NCI-H128 (cell line): ENCODE results near the gene ZNRF2.

Experiments used
- DNase-seq: peaks from one replicate; lab custom pipeline; 2025; ENCODE audit not compliant: unreplicated experiment; lab: John Stamatoyannopoulos, UW

Gene ZNRF2

GRCh38 chr7:30321089-30321881 lies 36.9 kb downstream of the ZNRF2 start:
- DNase-seq = no peak

- no peak for DNase-seq
Observed at GRCh38 chr7:30321882-30322192, 37.4 kb downstream of the ZNRF2 start.

GRCh38 chr7:30322271-30323005 lies 38.0 kb downstream of the ZNRF2 start:
- no peak for DNase-seq

- no peak for DNase-seq
Observed at GRCh38 chr7:30323006-30323355, 38.6 kb downstream of the ZNRF2 start.

- DNase-seq = no peak
Observed at GRCh38 chr7:30327813-30328212, 43.4 kb downstream of the ZNRF2 start.

- DNase-seq = no peak
Observed at GRCh38 chr7:30328381-30328780, 44.0 kb downstream of the ZNRF2 start.

- no peak for DNase-seq
Observed at GRCh38 chr7:30329716-30330115, 45.3 kb downstream of the ZNRF2 start.

- DNase-seq = no peak
Observed at GRCh38 chr7:30330134-30331111, 46.0 kb downstream of the ZNRF2 start.

- DNase-seq = no peak
Observed at GRCh38 chr7:30331338-30331737, 46.9 kb downstream of the ZNRF2 start.

GRCh38 chr7:30332549-30332948 lies 48.2 kb downstream of the ZNRF2 start:
- no peak for DNase-seq

GRCh38 chr7:30335763-30336487 lies 51.5 kb downstream of the ZNRF2 start:
- no peak for DNase-seq

- DNase-seq = no peak
Observed at GRCh38 chr7:30344513-30344912, 60.1 kb downstream of the ZNRF2 start.

- DNase-seq = no peak
Observed at GRCh38 chr7:30347226-30348082, 63.1 kb downstream of the ZNRF2 start.

- no peak for DNase-seq
Observed at GRCh38 chr7:30348083-30348560, 63.7 kb downstream of the ZNRF2 start.

GRCh38 chr7:30349170-30349569 lies 64.8 kb downstream of the ZNRF2 start:
- no peak for DNase-seq

- no peak for DNase-seq
Observed at GRCh38 chr7:30349816-30350215, 65.4 kb downstream of the ZNRF2 start.

- DNase-seq = no peak
Observed at GRCh38 chr7:30351286-30351685, 66.9 kb downstream of the ZNRF2 start.

- DNase-seq = no peak
Observed at GRCh38 chr7:30351724-30352123, 67.3 kb downstream of the ZNRF2 start.

GRCh38 chr7:30352169-30352568 lies 67.8 kb downstream of the ZNRF2 start:
- no peak for DNase-seq

- DNase-seq = no peak
Observed at GRCh38 chr7:30353532-30353931, 69.1 kb downstream of the ZNRF2 start.
